GM08714 (cell line): Measurements from ENCODE around the gene COPS9.

Experiments used
- H3K4me3 ChIP-seq: fragments of 200-500 bp; sonication (Bioruptor generic); 2 replicates; pipeline ENCODE4 v1.5.1; 2014; ENCODE audit warnings: mild to moderate bottlenecking, low read length, inconsistent platforms
- ZNF274 ChIP-seq: IDR thresholded peaks from 2 replicates; pipeline ENCODE4 v1.6.1; 2012; ENCODE audit warnings: mild to moderate bottlenecking, low read depth, low read length

COPS9 gene

GRCh38 chr2:240146627-240147278 is 10.6 kb upstream of the COPS9 start:
- H3K4me3 ChIP-seq, result no peak overlapping the region
- no peak for TF ChIP-seq ZNF274

- TF ChIP-seq ZNF274, result no peak
- no peak overlapping the region for H3K4me3 ChIP-seq
Observed at GRCh38 chr2:240146141-240146561, 10.0 kb upstream of the COPS9 start.

GRCh38 chr2:240145461-240145860 is 9.4 kb upstream of the COPS9 start:
- no peak overlapping the region for H3K4me3 ChIP-seq
- no peak for TF ChIP-seq ZNF274

- H3K4me3 ChIP-seq, result no peak overlapping the region
- TF ChIP-seq ZNF274, result no peak
Observed at GRCh38 chr2:240144649-240145261, 8.7 kb upstream of the COPS9 start.

DNA sequence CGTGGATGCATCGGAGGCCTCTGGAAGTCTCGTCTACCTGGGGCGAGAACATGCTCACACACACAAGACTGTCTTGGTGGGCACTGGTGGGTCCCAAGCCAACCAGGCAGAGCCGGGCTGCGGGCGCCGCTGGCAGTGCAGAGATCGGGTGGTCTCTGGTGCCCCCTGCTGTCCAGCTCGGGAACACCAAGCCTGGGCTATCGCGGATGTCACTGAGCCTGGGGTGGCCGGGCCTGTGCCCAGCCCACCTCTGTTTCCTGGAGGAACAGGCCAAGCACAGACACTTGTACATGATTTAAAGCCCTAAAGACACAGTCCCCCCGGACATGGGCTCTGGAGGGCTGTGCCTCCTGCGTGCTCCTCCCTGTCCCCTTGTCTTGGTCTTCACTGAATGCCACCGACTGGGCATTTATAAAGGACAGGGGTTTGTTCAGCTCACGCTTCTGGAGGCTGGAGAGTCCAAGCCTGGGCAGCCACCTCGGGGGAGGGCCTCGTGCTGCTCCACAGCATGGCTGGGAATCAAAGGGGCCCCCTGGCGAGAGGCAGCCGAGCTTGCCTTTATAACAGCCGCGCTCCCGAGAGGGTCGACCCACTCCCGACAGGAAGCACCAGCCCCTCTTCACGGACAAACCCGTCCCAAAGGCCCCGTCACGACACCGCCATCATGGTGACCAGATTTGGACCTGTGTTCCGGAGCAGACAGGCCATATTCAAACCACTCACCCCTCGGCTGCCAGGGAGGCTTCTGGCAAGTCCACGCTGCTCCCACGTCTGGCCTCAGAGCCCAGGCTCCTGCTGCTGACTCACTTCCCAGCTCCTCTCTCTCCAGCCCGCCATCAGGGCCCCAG is 7.9 kb upstream of the COPS9 start:
- no peak for TF ChIP-seq ZNF274
- no peak overlapping the region for H3K4me3 ChIP-seq

- H3K4me3 ChIP-seq, result no peak overlapping the region
- no peak for TF ChIP-seq ZNF274
Observed at GRCh38 chr2:240143276-240143675, 7.2 kb upstream of the COPS9 start.

GRCh38 chr2:240142859-240143258 is 6.8 kb upstream of the COPS9 start:
- no peak for TF ChIP-seq ZNF274
- H3K4me3 ChIP-seq, result no peak overlapping the region

DNA sequence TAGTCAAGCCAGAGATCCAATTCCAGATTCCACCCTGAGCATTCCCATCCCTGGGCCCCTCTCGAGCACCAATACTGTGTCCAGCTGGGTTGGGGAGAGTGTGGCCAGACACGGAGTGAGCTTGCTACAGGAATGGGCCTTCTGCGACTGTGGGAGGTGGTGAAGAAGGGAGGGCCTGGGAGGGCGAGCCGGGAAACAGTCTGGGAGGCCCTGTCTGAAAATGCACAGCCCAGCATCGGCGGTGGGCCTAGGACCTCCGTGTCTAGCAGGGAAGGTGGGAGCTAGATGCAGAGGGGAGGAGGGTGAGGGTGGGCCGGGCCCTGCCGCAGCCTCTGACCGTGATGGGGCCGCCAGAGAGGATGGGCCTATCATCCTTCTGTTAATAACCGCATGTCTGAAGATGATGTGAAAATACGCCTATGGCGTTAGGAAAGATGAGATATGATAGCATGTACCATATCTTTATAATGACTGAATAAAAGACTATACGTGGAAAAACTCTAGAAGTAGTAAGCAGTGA is 6.2 kb upstream of the COPS9 start:
- H3K4me3 ChIP-seq, result no peak overlapping the region
- no peak for TF ChIP-seq ZNF274

DNA sequence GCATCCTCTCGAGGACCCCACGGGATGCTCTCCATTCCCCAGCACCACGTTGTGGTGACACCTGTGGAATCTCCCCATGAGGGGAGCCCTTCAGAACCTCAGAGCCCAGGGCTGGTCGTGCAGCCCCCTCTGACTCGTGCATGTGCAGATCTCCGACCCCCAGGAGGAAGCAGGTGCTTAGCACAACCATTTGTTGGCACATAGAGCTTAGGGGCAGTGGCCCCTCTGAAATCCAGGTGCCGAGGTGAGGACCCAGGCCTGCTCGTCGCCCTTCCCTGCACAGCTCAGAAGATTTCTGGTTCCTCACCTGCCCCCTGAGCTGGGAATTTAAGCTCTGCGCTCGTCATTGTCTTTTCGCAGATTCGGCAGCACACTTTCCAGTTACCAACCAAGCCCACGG is 5.6 kb upstream of the COPS9 start:
- TF ChIP-seq ZNF274, result no peak
- no peak overlapping the region for H3K4me3 ChIP-seq

DNA sequence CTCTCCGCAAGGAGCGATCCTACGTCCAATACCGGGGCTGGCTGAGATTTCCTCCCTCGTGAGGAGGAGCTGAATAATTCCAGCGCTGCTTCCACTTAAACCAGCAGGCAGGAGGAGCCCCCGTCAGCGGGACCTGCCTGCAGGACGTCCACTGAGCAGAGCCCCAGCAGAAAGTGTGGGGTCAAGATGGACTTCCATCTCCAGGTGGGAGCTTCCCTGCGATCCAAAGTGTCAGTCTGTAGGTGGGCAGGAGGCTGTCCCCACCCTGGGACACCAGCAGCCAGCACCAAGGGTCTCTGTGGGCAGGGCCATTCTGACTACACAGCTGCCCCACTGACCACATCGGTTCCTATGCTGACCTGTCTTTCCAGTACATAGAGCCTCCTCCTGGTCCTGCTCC is 4.8 kb upstream of the COPS9 start:
- no peak for TF ChIP-seq ZNF274

GRCh38 chr2:240140511-240140910 is 4.4 kb upstream of the COPS9 start, which contains the start of gene OTOS:
Gene OTOS (minus strand): TSS chr2:240140658. CDS start chr2:240140326, 332 bp downstream.
- H3K4me3 ChIP-seq, result no peak within 1 kb of the TSS

More for the DNA sequence above, 4.8 kb upstream of the COPS9 start:
- no peak overlapping the region for H3K4me3 ChIP-seq

DNA sequence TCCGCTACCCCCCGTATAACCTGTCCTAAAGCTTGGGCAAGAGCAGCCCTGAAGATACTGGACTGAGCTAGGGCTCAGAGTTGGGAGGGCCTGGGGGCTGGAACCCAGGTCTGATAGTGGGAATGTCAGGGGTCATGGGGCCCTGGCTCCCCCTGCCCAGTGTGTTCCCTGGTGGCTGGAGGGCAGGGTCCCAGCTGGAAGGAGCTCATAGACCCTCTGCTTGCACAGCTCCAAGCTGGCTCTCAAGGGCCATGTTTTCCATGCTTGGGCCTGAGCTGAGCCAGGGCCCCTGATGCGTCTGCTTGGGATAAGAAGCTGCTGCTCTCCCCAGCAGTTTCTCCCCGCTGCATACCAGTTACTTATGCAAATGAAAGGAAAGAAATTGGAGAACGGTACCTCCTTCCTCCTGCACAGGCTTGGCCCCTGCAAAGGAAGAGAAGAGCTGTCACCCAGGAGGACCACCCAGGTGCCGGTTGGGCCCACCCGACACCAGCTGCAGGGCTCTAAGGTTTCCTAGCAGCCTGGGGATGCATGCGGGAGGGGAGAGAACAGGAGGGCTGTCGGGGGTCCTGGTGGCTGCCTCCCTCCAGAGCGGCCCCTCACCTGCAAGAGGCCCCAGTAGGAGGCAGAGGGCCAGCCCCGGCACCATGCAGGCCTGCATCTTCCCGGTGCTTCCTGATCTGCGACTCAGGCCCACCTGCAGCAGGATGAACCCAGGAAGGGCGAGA is 3.7 kb upstream of the COPS9 start:
- no peak overlapping the region for H3K4me3 ChIP-seq
- TF ChIP-seq ZNF274, result no peak

More at GRCh38 chr2:240140511-240140910, 4.4 kb upstream of the COPS9 start, which contains the start of gene OTOS:
- no peak for TF ChIP-seq ZNF274

DNA sequence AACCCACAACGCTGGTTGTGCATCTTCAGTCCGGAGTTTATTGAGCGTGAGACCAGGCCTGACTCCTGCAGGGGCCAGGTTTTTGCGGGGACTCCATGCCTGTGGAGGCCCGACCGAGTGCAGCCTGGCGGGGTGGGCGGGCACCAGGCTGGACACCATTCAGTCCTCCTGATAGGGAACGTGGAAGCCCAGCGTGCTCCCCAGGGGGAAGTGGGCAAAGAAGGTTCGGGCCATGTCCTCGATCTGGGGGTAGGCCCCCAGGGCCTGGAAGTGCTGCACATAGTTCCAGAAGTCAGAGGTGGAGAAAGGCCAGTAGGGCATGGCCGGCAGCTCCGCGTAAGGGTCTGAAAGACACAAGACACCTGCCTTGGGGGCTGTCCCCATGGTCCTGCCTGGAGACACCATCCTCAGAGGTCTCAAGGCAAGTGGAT is 2.9 kb upstream of the COPS9 start:
- no peak overlapping the region for H3K4me3 ChIP-seq
- TF ChIP-seq ZNF274, result no peak

GRCh38 chr2:240138254-240138984 is 2.3 kb upstream of the COPS9 start:
- no peak for TF ChIP-seq ZNF274

More at GRCh38 chr2:240138254-240138984, 2.3 kb upstream of the COPS9 start:
- no peak overlapping the region for H3K4me3 ChIP-seq
